Fibroblast of skin of scalp (primary cell): Measurements from ENCODE around the gene TCF7L1.
"Not testable (repeated sequence)": the region's sequence is repeated elsewhere in the genome, so short reads cannot be mapped to it uniquely, and the experiment has no call there.

Experiments used
- DNase-seq: peaks from one replicate; pipeline ENCODE4 v3.0.0-alpha.2; 2013

TCF7L1 gene

DNA sequence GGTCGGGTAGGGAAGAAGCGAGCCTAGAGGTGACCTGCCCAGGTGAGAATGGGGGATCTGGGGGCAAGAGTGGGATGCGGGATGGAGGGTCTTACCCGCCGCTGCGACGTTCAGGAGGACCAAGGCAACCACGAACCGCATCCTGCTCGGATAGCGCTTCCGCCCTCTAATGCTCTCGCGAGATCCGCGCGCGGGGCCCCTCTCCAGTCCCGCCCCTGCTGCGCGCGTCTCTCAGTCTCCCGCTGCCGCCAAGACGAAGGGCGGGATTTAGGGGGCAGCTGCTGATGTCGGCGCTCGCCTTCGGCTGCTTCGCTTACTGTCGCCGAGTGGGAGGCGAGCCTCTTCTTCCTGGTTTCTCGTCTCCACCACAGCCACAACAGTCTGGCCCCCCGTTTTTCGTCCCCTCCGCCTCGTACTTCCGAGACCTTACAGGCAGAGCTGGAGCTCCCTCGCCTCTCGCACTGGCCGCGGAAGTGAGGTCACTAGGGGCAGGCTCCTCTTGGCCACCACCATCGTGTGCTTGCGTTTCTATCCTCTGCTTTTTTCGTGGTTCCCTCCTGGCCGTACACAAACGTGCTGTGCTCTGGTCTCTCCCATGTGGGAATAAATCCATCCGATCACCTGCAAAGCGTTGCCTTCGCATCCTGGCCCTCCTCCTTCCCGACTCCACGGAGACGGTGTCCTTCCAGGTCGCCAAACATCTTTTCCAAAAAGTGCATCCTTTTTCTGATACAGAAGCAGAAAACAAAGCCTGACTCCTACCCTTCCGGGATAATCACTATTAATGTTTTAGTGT lies 194.8 kb downstream of the TCF7L1 start, which contains the start of gene TGOLN2:
TSS of gene TGOLN2 (minus strand) at position 168 of the 796 bp plus-strand sequence. CDS start at position 141, 27 bp downstream.
- DNase-seq, result peak; percentile 92

DNA sequence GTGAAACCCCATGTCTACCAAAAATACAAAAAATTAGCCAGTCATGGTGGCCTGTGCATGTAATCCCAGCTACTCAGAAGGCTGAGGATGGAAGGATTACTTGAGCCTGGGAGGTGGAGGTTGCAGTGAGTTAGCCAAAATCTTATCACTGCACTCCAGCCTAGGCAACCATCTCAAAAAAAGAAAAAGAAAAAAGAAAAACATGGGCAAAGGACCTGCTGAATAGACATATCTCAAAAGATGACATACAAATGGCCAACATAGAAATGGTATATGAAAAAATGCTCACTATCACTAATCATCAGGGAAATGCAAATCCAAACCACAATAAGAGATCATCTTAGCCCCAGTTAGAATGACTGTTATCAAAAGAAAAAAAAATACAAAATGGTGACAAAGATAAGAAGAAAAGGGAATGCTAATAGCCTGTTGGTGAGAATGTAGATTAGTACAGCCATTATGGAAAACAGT lies 196.0 kb downstream of the TCF7L1 start:
- no peak for DNase-seq

DNA sequence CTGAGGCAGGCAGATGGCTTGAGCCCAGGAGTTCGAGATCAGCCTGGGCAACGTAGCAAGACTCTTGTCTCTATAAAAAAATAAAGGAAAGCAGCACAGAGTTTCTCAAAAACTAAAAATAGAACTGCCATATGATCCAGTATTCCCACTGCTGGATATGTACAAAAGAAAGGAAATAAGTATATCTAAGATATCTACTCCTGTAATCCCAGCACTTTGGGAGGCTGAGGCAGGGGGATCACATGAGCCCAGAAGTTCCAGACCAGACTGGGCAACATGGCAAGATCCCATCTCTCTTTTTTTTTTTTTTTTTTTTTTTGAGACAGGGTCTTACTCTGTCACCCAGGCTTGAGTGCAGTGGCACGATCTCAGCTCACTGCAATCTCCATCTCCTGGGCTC lies 196.5 kb downstream of the TCF7L1 start:
- not testable (repeated sequence) for DNase-seq

DNA sequence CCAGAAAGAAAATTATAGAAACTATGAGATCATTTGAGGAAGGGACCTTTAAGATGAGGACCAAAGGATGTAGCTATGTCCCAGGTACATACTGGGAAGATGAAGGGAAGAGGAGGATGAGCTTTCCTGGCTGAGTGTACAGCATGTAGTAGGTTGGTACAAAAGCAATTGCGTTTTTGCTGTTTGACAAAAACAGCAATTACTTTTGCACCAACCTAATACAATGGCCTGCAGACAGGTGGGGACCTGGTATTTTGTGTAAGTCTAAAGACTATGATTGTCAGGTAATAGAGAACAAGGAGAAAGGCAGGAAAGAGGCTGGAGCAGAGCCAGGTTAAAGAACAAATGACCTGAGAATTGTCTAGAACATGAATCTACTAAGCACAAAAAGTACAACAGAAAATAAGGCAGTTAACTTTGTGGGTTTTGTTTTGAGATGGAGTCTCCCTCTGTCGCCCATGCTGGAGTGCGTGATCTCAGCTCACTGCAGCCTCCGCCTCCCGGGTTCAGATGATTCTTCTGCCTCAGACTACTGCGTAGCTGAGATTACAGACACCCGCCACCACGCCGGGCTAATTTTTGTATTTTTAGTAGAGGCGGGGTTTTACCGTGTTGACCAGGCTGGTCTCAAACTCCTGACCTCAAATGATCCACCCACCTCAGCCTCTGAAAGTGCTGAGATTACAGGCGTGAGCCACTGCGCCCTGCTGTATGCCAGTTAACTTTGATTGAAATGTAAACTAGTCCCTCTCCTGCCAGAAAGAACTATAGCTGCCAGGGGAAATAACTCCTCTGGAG lies 197.8 kb downstream of the TCF7L1 start:
- DNase-seq, result no peak

DNA sequence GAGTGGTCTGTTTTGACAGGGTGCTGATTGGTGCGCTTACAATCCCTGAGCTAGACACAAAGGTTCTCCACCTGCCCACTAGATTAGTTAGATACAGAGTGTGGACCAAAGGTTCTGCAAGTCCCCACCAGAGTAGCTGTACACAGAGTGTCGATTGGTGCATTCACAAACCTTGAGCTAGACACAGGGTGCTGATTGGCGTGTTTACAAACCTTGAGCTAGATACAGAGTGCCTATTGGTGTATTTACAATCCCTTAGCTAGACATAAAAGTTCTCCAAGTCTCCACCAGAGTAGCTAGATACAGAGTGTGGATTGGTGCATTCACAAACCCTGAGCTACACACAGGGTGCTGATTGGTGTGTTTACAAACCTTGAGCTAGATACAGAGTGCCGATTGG lies 200.7 kb downstream of the TCF7L1 start:
- not testable (repeated sequence) for DNase-seq

DNA sequence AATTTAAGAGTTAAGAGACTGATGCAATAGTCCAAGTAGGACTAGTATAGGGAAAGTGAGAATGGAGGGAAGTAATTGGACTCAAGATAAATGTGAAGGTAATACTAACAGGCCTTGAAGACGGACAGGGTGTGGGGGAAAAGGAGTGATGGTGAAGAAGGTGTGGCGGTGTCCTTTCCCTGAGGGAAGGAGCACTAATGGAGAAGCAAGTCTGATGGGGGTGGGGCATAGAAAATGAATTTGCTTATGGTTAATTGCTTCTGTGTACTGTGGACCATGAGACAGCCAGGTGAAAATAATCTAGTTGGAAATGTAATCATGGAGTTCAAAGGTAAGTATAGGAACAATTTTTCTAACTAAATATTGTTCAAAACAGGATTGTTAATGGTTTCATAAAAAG lies 201.7 kb downstream of the TCF7L1 start:
- DNase-seq, result no peak

DNA sequence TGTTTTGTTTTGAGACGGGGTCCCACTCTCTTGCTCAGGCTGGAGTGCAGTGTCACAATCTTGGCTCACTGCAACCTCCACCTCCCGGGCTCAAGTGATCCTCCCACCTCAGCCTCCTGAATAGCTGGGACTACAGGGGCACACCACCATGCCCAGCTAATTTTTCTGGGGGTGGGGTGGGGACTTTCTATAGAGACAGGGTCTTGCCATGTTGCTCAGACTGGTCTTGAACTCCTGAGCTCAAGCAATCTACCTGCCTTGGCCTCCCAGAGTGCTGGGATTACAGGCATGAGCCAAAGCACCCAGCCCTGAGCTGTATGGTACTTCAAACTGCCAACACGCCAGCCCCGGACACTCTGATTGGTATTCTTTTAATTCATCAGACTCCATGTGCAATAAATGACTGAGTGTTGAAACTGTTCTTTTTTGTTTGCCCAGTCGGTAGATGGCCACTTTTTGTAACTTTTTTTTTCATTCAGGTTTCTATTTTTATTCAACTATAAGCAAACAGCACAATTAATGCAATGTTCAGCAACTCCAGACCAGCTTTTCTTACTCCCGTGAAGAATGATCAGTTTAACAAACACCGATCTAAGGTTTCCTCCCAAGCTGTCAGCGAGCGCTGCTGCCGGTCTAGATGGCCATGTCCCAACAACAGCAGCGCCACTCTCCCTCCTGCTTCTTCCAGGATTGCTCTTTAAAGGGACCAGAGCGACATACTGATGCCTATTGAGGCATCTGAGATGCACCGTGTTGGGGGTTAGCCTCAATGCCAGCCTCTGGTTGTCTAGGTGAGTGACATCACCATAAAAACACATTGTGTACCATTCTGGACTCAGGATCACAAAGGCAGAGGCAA lies 207.1 kb downstream of the TCF7L1 start:
- no peak for DNase-seq

DNA sequence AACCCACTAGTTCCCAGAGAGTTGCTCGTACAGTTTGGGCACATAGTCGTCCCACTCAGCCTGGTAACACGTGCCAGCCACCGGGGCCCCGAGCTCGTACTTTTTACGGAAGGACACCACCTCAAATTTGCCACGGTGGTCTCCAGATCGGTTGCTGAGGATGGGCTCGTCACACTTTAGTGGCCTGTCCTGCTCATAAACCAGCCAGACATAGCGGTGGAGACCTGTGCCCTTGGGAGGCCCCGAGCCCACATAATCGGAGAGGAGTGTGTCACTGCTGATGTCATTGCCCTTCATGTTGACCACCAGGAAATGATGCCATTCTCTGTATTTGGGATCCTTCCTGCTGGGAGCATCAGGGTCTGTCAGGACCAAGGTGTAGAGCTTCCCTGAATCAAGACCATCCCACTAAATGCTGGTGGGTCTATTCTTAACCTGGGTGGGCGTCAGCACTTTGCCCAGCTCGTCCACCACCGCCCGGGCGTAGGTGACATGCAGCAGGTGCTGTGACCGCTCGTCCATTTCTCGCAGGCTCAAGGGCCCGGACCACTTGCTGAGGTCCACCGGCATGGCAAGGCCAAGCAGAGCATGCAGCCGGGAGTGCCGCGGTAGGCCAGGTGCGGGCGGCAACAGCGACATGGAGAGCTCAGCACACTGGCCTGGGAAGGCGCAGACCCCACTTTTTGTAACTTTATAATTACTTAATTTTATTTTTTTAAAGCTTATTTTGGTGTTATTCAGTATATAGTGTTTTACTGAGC lies 208.3 kb downstream of the TCF7L1 start:
- no peak for DNase-seq

DNA sequence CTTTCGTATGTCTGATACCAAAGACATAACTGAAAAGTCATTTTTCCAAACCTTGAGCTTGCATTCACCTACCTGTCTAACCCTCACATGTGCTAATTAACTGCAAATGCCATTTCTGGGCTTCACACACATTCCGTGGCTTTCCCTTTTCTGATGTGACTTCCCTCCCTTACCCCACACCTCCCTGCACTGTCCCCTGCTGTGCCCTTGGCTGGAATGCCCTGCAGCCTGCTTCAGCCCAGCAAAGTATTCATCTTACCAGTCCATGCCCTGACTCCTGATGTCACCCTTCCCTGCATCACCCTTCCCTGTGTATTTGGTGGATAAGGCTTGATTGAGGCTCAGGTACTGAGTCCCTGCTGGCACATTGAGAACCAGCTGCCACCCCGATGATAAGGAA lies 209.0 kb downstream of the TCF7L1 start:
- DNase-seq, result no peak

DNA sequence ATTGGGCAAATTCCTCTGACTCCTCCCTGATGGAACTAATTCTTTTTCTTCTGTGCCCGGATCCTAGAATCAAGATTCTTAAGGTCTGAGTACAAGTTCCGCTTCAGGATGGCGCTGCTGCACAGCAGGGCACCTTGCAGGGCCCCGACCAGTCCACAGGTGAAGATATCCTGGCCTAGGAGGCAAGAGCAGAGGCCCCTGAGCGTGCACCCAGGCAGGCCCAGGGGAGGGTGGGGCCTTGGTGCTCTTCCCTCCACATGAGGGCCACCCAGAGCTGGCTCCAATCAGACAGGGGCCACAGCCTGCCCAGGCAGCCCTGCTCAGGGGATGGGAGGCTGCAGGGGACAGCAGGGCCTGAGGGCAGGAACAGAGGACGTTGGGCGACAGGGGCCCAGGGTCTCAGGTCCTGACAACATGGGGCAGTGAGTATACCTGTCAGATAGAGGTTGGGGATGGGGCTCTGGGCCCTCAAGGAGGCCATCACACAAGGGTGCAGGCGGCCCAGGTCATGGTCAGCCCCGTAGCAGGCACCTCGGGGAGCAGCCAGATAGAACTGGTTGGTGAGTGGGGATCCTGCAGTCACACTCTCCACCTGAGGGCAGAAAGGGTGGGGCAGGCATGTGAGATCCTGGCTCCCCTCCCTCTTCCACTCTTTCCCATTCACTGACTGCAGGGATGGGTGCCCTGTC lies 210.2 kb downstream of the TCF7L1 start:
- DNase-seq, result not testable (repeated sequence)

DNA sequence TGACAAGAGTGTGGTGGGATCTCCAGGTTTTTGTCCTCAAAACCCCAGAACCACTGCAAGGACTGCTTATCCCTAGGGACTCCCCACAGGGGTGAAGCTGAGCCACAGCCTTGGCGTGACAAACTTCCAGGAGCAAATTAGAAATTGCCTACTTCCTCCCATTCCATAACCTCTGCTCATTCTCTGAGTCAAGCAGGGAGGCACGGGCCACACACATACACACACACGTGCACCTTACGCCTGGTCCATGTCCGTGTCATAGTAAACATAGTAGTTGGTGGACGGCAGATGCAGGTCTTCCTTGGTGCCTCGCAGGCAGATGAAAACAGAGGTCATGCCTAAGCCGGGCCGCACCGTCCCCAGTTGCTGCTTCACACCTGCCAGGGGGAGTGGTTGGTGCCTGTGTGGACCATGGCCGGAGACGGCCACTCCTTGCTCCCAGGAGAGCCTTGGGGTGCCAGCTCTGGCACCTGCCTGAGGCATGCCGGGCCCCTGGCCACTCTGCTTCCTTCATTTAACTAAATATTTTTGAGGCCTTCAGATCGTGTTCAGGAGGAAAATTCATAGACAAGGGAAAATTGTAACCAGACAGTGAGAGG lies 211.3 kb downstream of the TCF7L1 start:
- no peak for DNase-seq

DNA sequence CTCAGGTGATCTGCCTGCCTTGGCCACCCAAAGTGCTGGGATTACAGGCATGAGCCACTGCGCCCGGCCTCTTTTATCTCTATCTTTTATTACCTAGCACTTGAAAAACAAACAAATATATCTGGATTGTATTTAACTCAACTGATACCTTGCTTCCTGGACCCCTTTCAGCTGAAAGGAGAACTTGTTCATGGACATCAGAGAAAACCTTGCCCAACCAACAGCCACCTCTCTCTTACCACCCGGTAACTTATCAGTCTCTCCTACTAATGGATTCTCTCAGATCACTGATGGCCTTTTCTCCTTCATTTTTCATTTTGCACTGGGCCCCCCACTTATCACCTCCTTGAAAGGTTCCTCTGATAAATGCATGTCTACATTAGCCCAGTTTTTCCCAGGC lies 214.4 kb downstream of the TCF7L1 start:
- no peak for DNase-seq

DNA sequence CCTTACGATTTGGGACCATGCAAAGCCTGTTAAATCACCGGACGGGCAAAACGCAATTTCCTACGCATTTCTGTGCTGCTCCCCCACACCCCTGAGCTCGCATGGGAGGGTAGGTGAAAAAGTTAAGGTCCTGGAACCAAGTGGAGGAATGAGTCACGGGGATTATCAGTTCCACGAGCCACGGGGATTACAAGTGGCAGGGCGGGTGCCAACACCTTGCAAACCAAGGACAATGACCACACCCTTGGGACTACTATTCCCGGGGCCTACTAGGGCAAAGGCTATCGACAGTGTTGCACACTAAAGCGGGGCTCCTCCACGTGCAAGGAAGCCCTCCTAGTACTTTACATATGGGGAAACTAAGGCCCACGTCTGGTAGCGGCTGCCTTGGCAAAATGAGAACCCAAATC lies 220.7 kb downstream of the TCF7L1 start:
- no peak for DNase-seq

DNA sequence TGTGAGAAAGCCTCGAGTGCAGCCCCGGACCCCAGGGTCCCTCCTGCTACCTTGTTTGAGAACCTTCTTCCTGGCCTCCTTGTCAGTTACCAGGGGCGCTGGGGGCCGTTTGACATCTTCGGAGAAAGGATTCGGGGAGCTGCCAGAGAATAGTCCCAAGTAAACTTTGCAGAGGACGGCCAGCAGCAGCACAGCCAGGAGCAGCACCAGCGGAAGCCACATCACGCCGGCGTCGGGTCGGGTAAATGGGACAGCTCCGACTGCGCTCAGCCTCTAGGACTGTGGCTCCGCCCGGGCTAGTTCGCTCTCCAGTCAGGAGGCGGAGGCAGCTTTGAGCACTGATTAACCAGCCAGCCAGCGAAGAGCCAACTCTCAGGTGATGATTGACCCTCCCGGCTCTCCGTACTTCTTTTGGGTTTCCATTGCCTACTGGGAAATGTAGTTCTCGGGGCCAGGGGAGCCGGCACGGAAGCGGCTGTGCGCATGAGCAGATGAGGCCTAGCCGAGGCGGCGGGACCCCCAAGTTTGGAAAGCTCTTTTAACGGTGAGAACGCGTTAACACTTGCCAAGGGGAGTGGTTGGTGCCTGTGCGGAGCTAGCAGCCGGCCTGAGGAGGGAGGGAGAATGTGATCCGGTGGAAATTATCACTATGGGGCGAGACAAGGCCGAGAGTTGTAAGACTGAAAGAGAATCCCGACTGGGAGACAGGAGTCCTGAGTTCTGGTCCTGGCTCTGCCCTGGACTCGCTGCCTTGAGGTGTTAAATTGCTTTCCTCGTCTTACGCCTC lies 221.3 kb downstream of the TCF7L1 start, which contains the start of the genes ELMOD3 and RETSAT:
TSS of gene ELMOD3 (plus strand) at position 484 of the 787 bp plus-strand sequence. CDS start 2,430 bp downstream, outside the sequence.
TSS of gene RETSAT (minus strand) at position 243 of the 787 bp plus-strand sequence. CDS start at position 222, 21 bp downstream.
- peak; percentile 100 for DNase-seq

DNA sequence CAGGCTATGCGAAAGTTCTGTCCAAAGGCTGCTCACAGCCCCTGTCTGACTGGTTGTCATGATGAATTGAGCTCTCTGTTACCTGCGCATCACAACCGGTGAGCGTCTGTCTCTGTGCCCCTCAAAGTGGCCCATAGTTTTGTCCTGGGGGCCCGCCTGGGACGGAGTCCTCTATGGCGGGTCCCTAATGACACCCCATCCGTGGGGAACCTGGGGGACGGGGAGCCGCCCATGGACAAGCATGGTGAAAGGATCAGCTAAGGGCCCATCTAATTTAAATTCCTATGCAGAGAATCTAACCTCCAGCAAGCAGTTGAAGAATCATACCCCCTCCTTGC lies 221.8 kb downstream of the TCF7L1 start:
- no peak for DNase-seq

DNA sequence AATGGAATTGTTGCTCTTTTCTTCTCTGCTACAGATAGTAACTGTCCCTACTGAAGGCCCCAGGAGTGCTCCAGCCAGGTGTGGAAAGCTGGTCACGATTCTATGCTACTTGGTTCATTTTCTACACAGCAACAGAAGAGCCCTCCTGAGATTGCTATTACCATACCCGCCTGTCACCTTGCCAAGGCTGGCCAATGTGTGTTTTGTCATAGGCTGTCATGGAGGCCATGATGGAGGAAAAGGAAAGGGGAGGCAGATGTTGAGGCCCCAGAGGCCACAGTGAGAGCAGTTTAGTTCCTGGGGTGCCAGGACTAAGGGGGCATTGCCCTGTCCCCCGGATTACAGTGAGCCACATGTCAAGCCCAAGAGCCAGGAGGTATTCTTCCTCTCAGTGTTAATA lies 222.3 kb downstream of the TCF7L1 start:
- DNase-seq, result no peak

DNA sequence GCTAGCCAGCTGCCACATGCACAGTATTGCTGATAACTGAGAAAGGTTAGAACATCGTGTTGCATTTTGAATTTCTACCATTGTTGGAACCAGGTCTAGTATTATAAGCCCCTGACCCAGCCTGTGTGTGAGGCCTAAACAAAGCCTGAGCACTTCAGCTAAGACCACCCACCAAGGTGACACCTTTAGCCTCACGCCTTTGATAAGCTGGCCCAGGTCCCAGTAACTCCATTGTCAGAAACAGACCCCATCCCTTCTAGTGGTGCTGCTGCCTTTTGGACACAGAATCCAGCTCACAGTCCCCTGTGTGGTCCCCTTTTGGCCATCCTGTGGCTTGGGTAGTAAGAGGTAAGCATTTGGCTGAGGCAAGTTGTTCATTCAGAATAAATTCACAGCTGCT lies 223.0 kb downstream of the TCF7L1 start:
- no peak for DNase-seq

DNA sequence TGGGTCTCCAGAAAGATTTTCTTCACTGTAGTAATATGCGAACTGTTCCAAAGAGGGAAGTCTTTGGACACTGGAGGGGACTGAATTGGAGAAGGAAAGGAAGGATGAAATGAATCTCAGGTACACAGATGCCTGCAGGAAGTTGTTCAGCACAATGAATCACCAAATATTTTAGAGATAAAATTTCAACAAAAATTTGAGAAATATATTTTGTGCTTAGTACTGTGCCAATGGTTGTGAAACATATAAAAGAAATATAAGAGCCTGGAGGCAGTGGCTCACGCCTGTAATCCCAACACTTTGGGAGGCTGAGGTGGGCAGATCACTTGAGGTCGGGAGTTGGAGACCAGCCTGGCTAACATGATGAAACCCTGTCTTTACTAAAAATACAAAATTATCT lies 224.5 kb downstream of the TCF7L1 start:
- no peak for DNase-seq
